ENCODE results near the gene OR6S1. TPM values are rescaled to one million over a fixed set of nuclear protein-coding genes. Genes with fewer than 3 reads are reported as not detected.

Gene OR6S1
- total and polyA plus RNA-seq, 8 donors = not detected

DNA sequence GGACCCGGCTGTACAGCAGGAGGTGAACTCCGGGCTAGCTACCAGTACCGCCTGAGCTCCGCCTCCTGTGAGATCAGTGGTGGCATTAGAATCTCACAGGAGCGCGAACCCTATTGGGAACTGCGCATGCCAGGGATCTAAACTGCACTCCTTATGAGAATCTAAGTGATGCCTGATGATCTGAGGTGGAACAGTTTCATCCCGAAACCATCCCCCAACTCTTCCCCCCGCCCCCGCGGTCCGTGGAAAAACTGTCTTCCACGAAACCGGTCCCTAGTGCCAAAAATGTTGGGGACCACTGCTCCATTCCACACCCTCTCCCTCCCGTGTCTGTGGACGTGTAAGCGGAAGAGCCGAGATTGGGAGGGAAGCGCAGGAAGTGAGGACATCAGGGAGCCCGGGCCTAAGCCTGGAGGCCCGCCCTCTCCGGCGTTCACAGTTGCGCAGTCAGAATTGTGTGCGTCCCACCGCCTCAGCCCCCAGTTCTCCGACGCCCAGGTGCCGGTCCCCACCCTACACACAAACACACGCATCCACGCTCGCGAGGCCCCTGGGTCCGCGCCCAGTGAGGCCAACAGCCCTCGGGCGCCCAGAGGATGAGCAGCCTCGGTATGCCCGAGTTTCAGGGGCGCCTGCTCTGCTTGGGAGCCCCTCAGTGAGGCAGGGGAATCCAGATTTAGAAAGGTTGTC lies 41.1 kb upstream of the OR6S1 start:
- peaks cover 16 to 53% (median 40%) of the 10 kb centered on the region in 4 donors for H3K4me1 ChIP-seq

DNA sequence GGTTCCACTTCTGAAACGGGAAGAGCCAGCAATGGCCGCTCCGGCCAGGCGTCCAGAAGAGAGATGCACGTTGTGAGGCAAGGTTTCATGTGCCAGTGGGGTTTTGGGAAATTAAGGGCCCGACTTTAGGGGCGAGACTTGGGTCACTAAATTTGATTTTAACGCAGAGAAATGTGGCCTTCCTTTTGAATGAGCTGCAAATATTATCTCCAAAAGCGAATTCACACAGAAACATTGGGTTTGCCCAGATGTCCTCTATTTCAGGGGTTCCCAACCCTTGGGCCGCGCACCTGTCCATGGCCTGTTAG lies 40.6 kb upstream of the OR6S1 start:
- Histone ChIP-seq H3K4me1 (peaks cover 16 to 48% (median 35%) of the 10 kb centered on the region in 4 donors), H3K27me3 (no peaks in the 10 kb centered on the region), H3K27ac (peak overlapping the region; percentile 96 to 100 (median 100)), H3K4me3 (peak overlapping the region; percentile 52 to 78 (median 69)), H3K9me3 (no peaks in the 10 kb centered on the region), H3K36me3 (no peaks in the 10 kb centered on the region)
- WGBS, 5 donors = 0 to 5% (median 2%) methylated on average over 11 of the region's 11 CpGs
- intact Hi-C loops (cut with DNase I; ENCODE audit: low total_unique reads) = no loop called here
- TF ChIP-seq EP300 (IDR thresholded peaks at IDR 0.05) (no peak), POLR2A (IDR thresholded peaks at IDR 0.05) (no peak), POLR2AphosphoS5 (IDR thresholded peaks at IDR 0.05) (no peak)
- TF ChIP-seq, protein P1, sequence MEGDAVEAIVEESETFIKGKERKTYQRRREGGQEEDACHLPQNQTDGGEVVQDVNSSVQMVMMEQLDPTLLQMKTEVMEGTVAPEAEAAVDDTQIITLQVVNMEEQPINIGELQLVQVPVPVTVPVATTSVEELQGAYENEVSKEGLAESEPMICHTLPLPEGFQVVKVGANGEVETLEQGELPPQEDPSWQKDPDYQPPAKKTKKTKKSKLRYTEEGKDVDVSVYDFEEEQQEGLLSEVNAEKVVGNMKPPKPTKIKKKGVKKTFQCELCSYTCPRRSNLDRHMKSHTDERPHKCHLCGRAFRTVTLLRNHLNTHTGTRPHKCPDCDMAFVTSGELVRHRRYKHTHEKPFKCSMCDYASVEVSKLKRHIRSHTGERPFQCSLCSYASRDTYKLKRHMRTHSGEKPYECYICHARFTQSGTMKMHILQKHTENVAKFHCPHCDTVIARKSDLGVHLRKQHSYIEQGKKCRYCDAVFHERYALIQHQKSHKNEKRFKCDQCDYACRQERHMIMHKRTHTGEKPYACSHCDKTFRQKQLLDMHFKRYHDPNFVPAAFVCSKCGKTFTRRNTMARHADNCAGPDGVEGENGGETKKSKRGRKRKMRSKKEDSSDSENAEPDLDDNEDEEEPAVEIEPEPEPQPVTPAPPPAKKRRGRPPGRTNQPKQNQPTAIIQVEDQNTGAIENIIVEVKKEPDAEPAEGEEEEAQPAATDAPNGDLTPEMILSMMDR (IDR thresholded peaks at IDR 0.05) = no peak
- peak in 1 of 2 donors; percentile 53 for DNase-seq

More for the DNA sequence above, 41.1 kb upstream of the OR6S1 start:
- peak; percentile 94 to 98 (median 98) for TF ChIP-seq POLR2AphosphoS5 (IDR thresholded peaks at IDR 0.05)
- TF ChIP-seq, protein P1 (IDR thresholded peaks at IDR 0.05) = peak in 1 of 7 experiments; percentile 5
- TF ChIP-seq EP300 (IDR thresholded peaks at IDR 0.05) = no peak
- TF ChIP-seq POLR2A (IDR thresholded peaks at IDR 0.05) = peak in 2 of 4 donors; percentile 60 to 86
- H3K4me3 ChIP-seq = peak overlapping the region; percentile 52 to 78 (median 69)
- intact Hi-C loops (cut with DNase I; ENCODE audit: low total_unique reads) = no loop called here
- H3K27ac ChIP-seq = peak overlapping the region; percentile 96 to 100 (median 100)
- DNase-seq = peak; percentile 84 to 98
- no peaks in the 10 kb centered on the region for H3K9me3 ChIP-seq
- H3K27me3 ChIP-seq = no peaks in the 10 kb centered on the region
- no peaks in the 10 kb centered on the region for H3K36me3 ChIP-seq
- 0 to 1% (median 1%) methylated on average over 15 to 40 of the region's 40 CpGs for WGBS, 5 donors

- TF ChIP-seq POLR2AphosphoS5 (IDR thresholded peaks at IDR 0.05) = peak; percentile 8 to 46 (median 38)
- no peak for TF ChIP-seq POLR2A (IDR thresholded peaks at IDR 0.05)
- TF ChIP-seq, protein P1 (IDR thresholded peaks at IDR 0.05) = no peak
- no peak for TF ChIP-seq EP300 (IDR thresholded peaks at IDR 0.05)
- 0 to 1% (median 1%) methylated on average over 17 to 25 of the region's 25 CpGs for WGBS, 5 donors
- Histone ChIP-seq H3K27me3 (no peaks in the 10 kb centered on the region), H3K9me3 (no peaks in the 10 kb centered on the region), H3K4me3 (peak overlapping the region; percentile 52 to 78 (median 69)), H3K27ac (peak overlapping the region; percentile 96 to 100 (median 100)), H3K4me1 (peaks cover 16 to 42% (median 29%) of the 10 kb centered on the region in 4 donors), H3K36me3 (no peaks in the 10 kb centered on the region)
- intact Hi-C loops (cut with DNase I; ENCODE audit: low total_unique reads) = no loop called here
- DNase-seq = peak; percentile 86 to 95
These were observed 40.0 kb upstream of the OR6S1 start for GRCh38 chr14:20681348-20682126.

DNA sequence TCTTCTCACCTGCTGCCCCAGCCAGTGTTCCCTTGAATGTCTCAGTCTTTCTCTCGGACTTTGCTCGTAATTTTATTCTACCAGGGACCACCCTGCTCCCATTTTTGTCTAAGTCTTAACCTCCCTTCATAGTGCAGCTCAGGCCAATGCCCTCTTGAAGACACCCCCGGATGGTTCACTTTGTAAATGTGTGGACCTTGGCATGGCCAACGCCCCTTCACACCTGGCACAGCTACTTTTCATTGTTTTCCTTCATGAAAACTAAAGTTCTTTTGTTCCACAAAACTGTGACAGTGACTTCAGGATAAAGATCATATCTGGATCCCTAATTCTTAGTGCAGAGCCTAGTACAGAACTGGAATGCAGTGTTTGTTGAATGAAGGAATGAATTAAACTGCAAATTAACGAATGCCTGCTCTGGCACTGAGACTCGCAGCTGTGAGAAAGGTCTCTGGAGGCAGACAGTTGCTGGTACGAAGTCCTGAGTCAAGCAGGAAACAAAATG lies 39.4 kb upstream of the OR6S1 start:
- Histone ChIP-seq H3K4me3 (peak overlapping the region; percentile 52 to 78 (median 69)), H3K4me1 (peaks cover 10 to 36% (median 25%) of the 10 kb centered on the region in 4 donors), H3K9me3 (no peaks in the 10 kb centered on the region), H3K27me3 (no peaks in the 10 kb centered on the region), H3K27ac (peak overlapping the region; percentile 96 to 100 (median 100)), H3K36me3 (no peaks in the 10 kb centered on the region)
- TF ChIP-seq POLR2AphosphoS5 (IDR thresholded peaks at IDR 0.05) (no peak), EP300 (IDR thresholded peaks at IDR 0.05) (no peak), POLR2A (IDR thresholded peaks at IDR 0.05) (no peak)
- TF ChIP-seq, protein P1 (IDR thresholded peaks at IDR 0.05) = no peak
- intact Hi-C loops (cut with DNase I; ENCODE audit: low total_unique reads) = no loop called here
- WGBS, 5 donors = 13 to 17% (median 16%) methylated on average over 7 of the region's 7 CpGs
- peak; percentile 41 to 87 for DNase-seq
